NCI-H1436 (cell line): ENCODE measurements around the gene CXorf65.

Experiments
- DNase-seq: peaks from one replicate; lab custom pipeline; 2025; lab: John Stamatoyannopoulos, UW

CXorf65 gene

DNA sequence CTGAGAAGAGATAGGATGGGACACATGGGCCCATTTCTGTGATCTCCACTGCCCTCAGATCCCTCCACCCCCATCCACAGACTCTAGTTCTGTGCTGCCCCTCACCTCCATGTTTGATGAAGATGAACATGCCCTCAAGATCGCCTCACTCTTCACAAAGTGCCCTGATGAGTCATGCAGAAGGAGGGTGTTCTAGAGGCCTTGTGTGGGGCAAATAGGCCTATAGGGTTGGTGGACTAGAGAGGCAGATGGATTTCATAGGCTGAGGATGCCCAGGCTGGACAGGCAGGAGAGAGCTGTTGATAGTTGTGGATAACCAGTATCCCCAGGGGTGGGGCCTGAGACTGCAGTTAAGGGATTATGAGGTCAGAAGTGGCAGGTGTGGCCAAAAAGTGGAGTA is at the start of gene CXorf65:
Gene CXorf65 (minus strand): TSS at position 314 of the 400 bp plus-strand sequence. CDS start 184 bp downstream, at position 130.
- no peak for DNase-seq

DNA sequence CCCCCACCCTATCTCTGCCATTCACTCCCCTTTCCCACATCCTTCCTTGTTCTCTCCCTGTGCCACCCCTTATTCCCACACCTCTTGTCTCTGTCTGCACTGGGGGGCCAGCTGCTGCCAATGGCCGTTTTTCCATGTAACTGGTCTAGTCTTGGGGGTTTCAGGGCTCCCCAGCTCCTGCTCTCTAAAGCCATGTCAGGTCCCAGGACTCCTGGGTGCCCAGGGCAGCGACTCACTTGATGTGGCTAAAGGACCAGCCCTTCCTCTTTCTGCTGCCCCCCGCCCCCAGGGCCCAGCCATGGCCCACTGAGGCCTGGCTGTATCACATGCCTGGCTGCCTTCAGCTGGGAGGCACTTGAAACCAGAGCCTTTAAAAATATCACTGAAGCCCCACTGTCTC is 48.1 kb upstream of the CXorf65 start:
- DNase-seq, result no peak

DNA sequence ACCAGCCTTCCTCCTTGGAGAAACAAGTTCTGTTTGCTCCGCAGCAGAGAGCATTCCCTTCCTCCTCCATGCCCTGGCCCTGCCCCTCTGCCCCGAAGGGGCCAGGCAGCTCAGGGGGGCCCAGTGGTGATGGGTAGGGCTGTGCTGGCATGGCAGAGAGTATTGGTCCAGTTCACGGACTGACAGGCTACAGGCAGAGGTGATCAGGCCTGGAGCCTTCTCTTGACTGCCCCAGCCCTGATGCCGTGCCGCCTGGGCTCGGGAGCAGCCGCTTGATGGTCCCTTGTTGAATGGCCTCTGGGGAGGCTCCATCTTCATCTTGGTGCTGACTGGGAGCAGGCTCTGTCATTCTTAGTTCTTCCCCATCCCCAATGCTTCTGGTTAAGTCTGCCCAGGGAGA is 47.7 kb upstream of the CXorf65 start:
- DNase-seq, result no peak

- no peak for DNase-seq
Observed at GRCh38 chrX:71151366-71151765, 44.8 kb upstream of the CXorf65 start.

DNA sequence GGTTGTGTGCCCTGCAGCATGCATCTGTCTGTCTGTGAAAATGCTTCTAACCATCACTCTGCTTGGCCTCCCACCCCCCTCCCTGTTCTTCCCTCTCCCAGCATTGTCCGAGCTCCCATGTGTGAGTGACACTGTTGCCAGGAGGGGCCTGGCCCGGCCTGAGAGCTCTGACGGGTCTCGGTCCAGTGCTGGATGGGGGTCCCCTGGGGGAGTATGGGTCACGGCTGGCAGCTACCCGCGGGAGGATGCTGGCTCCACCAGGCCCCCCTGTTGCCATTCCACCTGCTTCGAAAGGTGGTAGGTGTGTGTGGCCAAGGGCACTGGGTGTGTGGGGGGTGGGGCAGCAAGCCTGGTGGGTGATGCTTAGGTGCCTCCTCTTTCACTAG is 41.7 kb upstream of the CXorf65 start:
- no peak for DNase-seq

DNA sequence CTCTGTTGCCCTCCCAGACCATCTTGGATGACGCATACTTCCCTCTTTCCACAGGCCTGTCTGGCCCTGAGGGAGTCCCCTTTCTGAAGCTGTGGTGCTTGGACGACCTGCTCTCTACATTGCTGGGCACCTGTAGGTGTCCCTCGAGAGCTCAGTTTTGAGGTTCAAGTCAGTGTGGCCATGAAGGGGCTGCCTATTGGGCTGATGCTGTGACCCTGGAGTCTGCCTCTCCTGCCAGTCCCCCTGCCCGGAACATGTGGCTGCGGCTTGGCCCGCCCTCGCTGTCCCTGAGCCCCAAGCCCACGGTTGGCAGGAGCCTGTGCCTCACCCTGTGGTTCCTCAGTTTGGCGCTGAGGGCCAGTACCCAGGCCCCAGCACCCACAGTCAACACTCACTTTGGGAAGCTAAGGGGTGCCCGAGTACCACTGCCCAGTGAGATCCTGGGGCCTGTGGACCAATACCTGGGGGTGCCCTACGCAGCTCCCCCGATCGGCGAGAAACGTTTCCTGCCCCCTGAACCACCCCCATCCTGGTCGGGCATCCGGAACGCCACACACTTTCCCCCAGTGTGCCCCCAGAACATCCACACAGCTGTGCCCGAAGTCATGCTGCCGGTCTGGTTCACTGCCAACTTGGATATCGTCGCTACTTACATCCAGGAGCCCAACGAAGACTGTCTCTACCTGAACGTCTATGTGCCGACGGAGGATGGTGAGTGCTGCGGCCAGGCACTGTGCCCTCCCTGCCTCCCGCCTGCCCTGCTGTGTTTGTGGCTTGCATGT is 41.1 kb upstream of the CXorf65 start:
- no peak for DNase-seq

GRCh38 chrX:71144651-71145050 is 38.1 kb upstream of the CXorf65 start, which contains the start of gene NLGN3:
Gene NLGN3 (plus strand): TSS chrX:71144841. CDS start chrX:71147750, 2,909 bp downstream.
- DNase-seq, result no peak

- no peak for DNase-seq
Observed at GRCh38 chrX:71143508-71143907, 37.0 kb upstream of the CXorf65 start.

DNA sequence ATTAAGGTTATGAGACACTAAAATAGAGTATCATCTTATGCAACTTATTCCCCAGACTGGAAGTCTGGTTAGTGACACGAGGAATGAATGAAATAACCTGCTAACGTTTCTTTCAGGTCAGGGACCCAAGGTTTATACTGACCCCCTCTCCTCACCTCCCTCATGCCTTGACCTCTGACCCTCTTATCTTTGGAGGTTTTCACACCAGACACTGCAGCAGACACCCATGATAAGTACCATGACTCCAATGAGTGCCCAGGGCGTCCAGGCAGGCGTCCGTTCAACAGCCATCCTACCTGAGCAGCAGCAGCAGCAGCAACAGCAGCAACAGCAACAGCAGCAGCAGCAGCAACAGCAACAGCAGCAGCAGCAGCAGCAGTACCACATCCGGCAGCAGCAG is 33.9 kb upstream of the CXorf65 start:
- DNase-seq, result no peak

DNA sequence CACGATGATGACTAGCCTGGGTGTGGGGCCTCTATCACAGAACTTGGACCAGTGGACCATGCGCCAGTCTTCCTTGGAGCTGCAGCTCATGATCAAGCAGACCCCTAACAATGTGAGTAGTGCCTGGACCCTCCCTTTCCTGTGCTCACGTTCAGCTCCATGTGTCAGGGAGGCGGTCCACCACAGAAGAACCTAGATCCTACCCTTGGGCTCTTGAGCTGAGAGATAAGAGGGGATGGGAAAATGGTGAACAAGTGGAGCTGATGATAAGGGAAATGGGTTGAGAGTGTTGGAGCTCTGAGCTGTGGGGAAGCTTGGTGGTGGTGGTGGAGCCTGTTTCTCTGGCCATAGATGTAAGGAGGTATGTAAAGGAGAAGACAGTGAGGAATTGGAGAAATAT is 25.0 kb upstream of the CXorf65 start:
- no peak for DNase-seq

DNA sequence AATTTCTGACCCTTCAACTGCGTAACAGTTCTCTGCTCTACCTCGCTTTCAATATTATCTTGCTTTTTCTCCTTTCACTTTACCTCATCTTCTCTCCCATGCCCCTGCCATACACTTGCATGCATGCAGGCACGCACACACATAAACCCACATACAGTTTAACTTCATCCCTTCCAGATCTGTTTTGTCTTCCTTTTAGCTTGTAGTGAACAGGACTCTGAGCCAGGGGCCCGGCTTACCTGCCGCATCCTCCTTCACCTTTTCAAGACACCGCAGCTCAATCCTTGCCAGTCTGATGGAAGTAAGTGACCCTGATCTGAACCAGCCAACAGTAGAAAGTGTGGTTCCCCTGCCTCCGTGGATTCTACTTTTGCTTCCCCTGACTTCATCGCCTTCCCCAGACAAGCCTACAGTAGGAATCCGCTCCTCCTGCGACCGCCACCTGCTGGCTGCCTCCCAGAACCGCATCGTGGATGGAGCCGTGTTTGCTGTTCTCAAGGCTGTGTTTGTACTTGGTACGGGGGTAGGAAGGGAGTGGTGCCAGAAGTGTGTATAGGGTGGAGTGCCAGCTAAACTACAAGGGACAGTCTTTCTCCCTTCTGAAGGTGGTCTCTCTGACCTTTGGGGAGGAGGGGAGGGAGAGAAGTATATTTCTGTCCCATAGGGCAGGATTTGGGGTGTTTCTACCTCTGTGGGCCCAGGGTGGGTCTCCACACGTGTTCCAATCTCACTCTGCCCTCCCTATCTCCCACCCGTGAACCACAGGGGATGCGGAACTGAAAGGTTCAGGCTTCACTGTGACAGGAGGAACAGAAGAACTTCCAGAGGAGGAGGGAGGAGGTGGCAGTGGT is 22.6 kb upstream of the CXorf65 start:
- DNase-seq, result peak; percentile 31

DNA sequence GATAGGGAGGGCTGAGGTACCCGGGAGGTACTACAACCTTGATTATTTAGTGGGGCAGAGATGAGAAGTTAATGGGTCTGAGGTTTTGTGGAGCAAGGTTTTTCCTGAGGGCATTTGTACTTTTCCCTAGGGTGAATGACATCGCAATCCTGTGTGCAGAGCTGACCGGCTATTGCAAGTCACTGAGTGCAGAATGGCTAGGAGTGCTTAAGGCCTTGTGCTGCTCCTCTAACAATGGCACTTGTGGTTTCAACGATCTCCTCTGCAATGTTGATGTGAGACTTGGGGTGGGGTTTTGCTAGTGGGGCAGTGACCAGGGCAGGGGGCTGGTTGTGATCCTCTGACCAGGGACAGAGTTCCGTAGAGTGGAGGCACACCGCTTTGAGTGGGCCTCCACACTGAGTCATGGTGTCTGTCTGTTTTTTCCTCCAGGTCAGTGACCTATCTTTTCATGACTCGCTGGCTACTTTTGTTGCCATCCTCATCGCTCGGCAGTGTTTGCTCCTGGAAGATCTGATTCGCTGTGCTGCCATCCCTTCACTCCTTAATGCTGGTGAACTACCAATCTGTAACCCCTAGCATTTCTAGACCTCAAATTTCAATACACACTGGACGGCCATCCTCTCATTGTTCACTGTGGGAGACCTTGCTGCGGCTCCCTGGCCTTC is 21.8 kb upstream of the CXorf65 start:
- no peak for DNase-seq

- DNase-seq, result no peak
Observed at GRCh38 chrX:71118985-71119535, 12.5 kb upstream of the CXorf65 start.

GRCh38 chrX:71118032-71118984 is 11.8 kb upstream of the CXorf65 start, which contains the start of gene MED12:
Gene MED12 (plus strand): TSS chrX:71118596. CDS start chrX:71118755, 159 bp downstream.
- DNase-seq, result peak; percentile 85

DNA sequence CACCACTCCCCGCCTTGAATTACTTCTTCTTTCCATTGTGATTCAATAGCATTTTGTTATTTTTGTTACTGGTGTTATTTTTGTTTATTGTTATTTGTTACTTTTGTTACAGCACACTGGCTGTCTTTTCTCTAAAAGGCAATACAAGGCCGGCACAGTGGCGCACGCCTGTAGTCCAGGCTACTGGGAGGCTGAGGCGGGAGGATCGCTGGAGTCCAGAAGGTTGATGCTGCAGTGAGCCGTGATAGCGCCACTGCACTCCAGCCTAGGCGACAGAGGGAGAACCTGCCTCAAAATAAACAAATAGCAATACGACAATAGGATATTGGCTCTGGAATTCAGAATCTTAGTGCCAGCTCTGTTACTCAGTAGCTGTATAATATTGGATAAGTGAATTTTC is 10.8 kb upstream of the CXorf65 start:
- DNase-seq, result no peak

- DNase-seq, result no peak
Observed at GRCh38 chrX:71111921-71112431, 5.4 kb upstream of the CXorf65 start.

DNA sequence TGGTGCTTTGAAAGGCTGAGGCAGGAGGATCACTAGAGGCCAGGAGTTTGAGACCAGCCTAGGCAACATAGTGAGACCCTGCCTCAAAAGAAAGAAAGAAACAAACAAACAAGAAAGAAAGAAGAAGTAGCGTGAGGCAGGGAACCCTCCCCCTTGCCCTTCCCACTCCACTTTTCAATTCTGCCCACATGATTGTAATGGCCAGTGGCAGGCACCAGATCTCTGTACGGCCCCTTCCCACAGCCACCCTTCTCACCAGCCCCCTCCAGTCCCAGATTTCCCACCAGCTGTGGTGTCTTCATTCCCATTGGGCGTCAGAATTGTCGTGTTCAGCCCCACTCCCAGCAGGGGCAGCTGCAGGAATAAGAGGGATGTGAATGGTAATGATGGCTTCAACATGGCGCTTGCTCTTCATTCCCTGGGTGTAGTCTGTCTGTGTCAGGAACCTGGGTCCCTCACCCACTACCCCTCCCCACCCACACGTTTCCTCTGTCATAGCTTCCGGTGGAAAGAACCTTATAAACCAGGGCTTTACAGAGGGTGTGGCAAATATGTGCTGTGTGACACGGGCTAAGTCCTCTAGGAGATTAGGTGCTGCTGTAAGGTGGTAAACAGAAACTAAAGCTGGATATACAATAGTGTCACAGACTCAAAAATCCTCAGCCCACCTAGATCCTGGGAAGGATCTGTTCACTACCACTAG is 4.8 kb upstream of the CXorf65 start, which contains the start of gene IL2RG:
Gene IL2RG (minus strand): TSS at position 437 of the 703 bp plus-strand sequence. CDS start 38 bp downstream, at position 399.
- no peak for DNase-seq

DNA sequence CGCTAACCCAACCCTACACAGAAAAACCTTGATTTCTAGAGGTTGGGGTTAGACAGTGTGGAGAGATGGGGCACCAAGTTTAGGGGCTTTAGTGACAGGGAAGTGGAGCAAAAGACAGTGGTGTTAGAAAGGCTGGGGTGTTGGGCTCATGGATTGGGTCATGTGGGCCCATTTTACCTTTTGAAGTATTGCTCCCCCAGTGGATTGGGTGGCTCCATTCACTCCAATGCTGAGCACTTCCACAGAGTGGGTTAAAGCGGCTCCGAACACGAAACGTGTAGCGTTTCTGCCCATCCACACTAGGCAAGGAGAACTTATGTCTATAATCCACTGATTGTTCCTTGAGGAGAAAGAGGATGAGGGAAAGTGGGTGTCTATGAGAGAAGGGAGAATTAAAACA is 2.5 kb upstream of the CXorf65 start:
- DNase-seq, result no peak

DNA sequence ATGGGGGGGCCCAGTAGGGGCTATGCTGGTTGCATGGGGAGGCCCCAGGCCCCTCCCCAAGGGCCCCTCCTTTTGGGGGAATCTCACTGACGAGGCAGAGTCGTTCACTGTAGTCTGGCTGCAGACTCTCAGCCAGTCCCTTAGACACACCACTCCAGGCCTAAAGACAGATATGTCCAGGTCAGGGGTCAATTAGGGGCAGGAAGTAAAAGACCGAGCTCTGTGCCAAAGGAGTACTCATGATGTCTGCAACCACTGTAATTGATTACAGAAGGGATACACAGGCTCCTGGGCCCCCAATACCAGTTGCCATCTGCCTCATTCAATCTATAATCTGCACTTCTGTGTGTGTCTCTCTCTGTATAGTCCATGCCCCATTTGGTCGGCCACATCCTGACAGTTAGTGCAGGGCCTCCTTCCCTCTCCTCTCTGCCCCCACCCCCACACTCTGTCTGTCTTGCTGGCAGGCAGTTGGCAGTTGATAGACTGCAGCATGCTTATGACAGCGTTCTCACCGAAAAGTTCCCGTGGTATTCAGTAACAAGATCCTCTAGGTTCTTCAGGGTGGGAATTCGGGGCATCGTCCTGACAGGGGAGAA is 1.3 kb upstream of the CXorf65 start:
- no peak for DNase-seq

DNA sequence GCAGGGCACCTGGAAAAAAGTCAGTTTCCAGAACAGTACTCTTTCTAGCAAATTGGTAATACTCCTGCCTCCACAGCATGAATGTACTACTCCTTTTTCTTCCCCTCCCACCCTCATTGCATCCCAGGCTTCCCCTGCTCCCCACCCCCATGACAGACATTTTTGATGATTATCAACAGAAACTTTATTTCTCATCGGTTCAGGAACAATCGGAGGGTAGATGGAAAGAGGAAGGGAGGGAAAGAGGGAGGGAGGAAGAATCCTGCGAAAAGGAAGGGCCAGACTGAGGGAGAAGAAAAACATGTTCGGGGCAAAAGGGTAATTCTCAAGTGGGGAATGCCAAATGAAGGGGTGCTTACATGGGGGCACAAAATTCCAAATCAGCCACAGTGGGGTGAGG is 705 bp upstream of the CXorf65 start:
- no peak for DNase-seq
